ENCODE measurements around the gene TMEM259. TPM values are rescaled to one million over a fixed set of nuclear protein-coding genes. Genes with fewer than 3 reads are reported as not detected.
A peak's percentile ranks its signal among the peaks of the same experiment; 100 is the strongest.

The TMEM259 gene
- total RNA-seq, 1 donor from 2014 or later, result 119 TPM

DNA sequence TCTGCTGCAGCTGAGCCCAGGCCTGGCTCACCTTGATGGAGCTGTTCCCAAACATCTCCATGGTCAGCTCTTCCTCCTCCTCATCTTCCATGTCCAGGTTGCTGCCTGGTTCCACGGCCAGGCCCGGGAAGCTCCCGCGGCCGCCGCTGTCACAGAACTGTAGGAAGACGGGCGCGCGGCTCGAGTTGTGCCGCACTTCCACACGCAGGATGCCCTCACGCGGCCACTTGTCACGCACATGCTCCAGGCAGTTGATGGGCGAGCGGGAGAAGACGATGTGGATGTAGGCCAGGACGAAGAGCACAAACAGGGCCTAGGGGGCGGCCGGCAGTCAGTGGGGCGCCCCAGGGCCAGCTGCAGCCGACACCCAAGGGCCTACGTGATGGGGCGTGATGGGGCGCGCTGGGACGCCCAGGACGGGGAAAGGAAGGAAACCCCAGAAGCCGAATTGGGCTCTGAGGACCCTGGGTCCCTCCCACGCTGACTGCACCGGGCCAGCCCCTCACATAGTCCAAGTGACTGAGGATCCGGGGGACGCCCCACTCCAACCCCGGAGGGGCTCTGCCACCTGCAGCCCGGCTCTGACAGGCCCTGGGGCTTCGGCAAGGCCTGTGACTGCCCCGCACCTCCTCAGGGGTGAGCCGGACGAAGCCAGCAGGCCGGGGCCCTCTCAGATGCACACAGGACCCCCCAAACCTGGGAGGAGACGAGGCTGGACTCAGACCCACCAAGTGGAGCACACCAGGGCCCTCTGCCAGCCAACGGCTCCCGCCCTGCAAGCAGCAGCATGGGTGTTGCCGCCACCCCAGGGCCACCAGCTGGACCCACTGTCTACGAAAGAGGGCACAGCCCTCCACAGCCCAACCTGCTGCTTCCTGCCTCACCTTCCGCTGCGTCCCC lies 6.5 kb downstream of the TMEM259 start:
- intact Hi-C loops (cut with micrococcal nuclease), result no loop called here

DNA sequence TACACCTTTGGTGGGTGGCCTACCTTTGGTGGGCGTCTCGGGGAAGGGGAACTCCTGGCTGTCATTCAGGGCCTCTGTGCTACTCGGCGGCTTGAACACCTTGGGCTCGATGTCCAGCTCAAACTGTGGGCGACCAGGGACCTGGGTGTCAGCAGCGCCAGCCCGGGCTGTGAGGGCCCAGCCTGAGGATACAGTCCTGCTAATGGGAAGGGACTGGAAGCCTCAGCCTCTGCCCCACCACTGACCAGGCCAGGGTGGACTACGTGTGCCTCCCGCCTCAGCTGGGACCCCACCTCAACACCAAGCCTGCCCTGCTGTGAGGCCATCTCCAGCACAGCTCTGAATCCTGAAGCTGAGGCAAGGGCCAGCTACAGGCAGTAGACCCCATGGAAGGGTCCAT lies 7.7 kb downstream of the TMEM259 start:
- no peaks in the 10 kb centered on the region for H3K27me3 ChIP-seq (ENCODE audit: low read depth)
- intact Hi-C loops (cut with micrococcal nuclease), result no loop called here

More for the DNA sequence above, 6.5 kb downstream of the TMEM259 start:
- Histone ChIP-seq H3K27ac (replicated peaks) (no peak overlapping the region), H3K9me3 (replicated peaks) (no peaks in the 10 kb centered on the region), H3K4me3 (no peak overlapping the region), H3K27me3 (ENCODE audit: low read depth) (no peaks in the 10 kb centered on the region), H3K36me3 (peaks cover 50% of the 10 kb centered on the region), H3K4me1 (peaks cover 67% of the 10 kb centered on the region)
- TF ChIP-seq, protein P1, sequence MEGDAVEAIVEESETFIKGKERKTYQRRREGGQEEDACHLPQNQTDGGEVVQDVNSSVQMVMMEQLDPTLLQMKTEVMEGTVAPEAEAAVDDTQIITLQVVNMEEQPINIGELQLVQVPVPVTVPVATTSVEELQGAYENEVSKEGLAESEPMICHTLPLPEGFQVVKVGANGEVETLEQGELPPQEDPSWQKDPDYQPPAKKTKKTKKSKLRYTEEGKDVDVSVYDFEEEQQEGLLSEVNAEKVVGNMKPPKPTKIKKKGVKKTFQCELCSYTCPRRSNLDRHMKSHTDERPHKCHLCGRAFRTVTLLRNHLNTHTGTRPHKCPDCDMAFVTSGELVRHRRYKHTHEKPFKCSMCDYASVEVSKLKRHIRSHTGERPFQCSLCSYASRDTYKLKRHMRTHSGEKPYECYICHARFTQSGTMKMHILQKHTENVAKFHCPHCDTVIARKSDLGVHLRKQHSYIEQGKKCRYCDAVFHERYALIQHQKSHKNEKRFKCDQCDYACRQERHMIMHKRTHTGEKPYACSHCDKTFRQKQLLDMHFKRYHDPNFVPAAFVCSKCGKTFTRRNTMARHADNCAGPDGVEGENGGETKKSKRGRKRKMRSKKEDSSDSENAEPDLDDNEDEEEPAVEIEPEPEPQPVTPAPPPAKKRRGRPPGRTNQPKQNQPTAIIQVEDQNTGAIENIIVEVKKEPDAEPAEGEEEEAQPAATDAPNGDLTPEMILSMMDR (IDR thresholded peaks at IDR 0.05; ENCODE audit: borderline replicate concordance), result no peak
- DNase-seq, result peak; percentile 15

DNA sequence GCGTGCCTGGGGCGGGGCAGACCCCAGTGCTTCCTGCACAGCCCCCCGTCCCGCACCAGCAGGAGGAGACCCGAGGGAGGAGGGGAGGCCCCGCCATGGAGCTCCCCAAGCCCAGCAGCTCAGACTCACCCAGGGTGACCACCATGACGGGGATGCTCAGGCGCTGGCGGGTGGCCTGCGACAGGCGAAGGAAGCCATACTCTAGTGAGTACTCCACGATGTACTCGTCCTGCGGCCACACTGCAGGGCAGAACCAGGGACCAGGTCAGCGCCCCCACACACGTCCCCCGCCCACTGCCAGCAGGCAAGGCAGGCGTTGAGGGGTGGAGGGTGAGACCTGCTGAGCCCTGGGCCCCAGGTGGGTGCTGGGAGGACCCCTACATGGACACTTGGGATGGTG lies 8.6 kb downstream of the TMEM259 start:
- Histone ChIP-seq H3K9me3 (replicated peaks) (no peaks in the 10 kb centered on the region), H3K4me1 (peaks cover 46% of the 10 kb centered on the region), H3K27me3 (ENCODE audit: low read depth) (no peaks in the 10 kb centered on the region), H3K36me3 (peaks cover 56% of the 10 kb centered on the region), H3K4me3 (no peak overlapping the region), H3K27ac (replicated peaks) (no peak overlapping the region)
- peak; percentile 15 for DNase-seq
- TF ChIP-seq, protein P1 (IDR thresholded peaks at IDR 0.05; ENCODE audit: borderline replicate concordance), result no peak
- intact Hi-C loops (cut with micrococcal nuclease), result no loop called here

More for the DNA sequence above, 7.7 kb downstream of the TMEM259 start:
- TF ChIP-seq, protein P1 (IDR thresholded peaks at IDR 0.05; ENCODE audit: borderline replicate concordance), result no peak
- Histone ChIP-seq H3K36me3 (peaks cover 56% of the 10 kb centered on the region), H3K9me3 (replicated peaks) (no peaks in the 10 kb centered on the region), H3K4me3 (no peak overlapping the region), H3K27ac (replicated peaks) (no peak overlapping the region), H3K4me1 (peaks cover 55% of the 10 kb centered on the region)
- DNase-seq, result no peak

DNA sequence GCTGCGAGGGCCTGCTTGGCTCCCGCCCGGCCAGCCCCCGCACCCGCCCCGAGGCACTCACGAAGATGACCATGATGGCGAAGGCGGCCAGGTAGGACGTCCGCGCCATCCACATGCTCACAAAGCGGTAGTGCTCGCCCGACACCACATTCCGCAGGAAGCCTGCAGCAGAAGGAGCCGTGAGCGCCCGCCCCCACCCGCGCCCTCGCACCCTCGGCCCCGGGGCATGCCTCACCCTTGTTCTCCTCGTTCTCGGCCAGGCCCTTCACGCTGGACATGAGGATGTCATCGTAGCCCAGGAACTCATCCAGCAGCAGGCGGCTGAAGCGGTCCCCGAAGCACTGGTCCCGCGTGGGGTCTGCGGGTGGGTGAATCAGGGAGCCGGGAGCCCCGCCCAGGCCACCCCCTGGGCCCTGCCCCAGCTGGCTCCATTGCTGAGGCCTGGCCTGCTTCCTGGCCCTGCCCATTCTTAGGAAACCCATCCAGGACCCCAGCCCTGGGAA lies 9.0 kb downstream of the TMEM259 start:
- no peak overlapping the region for H3K4me3 ChIP-seq
- H3K4me1 ChIP-seq, result peaks cover 41% of the 10 kb centered on the region
- no peak for DNase-seq
- TF ChIP-seq, protein P1 (IDR thresholded peaks at IDR 0.05; ENCODE audit: borderline replicate concordance), result no peak
- no peaks in the 10 kb centered on the region for H3K27me3 ChIP-seq (ENCODE audit: low read depth)
- peaks cover 56% of the 10 kb centered on the region for H3K36me3 ChIP-seq
- no peak overlapping the region for H3K27ac ChIP-seq (replicated peaks)
- intact Hi-C loops (cut with micrococcal nuclease), result no loop called here
- H3K9me3 ChIP-seq (replicated peaks), result no peaks in the 10 kb centered on the region

DNA sequence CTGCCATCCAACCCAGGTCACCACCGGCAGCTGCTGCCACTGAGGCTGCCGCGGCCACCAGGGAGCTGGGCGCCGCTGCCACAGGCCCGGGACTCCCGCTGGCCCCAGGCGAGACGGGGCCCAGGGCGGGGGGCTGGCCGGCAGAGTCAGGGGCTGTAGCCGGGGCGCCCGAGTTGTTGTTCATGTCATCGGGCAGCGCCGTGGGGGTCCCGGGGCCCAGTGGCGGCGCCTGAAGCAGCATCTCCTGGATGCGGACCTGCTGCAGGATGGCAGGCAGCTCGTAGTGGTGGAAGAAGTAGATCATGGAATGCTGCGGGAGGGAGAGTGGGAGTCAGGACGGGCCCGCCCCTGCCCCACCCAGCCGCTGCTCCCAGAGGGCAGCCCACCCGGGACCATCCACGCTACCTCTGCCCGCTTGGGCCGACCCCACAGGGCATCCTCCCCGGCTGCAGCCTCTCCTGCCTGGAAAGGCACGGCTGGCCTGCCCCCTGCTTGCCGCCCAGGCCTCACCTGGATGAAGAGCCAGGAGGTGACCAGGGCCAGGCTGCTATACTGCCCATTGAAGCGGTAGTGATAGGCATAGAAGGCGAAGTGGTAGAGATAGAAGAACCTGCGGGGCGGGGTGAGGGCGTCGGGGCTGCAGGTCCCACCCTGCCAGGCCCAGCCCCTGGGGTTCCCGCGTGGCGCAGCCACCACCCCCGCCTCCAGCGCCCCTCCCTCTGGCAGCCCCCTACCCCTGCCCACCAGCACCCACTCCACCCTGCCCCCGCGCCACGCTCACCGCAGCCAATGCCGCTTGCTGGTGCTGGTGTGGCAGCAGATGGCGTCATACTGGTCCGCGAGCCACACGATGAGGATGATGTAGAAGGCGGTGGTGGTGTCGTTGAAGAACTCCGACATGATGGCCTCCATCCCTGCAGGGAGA lies 10.1 kb downstream of the TMEM259 start:
- peaks cover 31% of the 10 kb centered on the region for H3K4me1 ChIP-seq
- DNase-seq, result no peak
- H3K27ac ChIP-seq (replicated peaks), result no peak overlapping the region
- no peaks in the 10 kb centered on the region for H3K9me3 ChIP-seq (replicated peaks)
- intact Hi-C loops (cut with micrococcal nuclease), result no loop called here
- H3K36me3 ChIP-seq, result peaks cover 56% of the 10 kb centered on the region
- no peak overlapping the region for H3K4me3 ChIP-seq
- H3K27me3 ChIP-seq (ENCODE audit: low read depth), result no peaks in the 10 kb centered on the region
- TF ChIP-seq, protein P1 (IDR thresholded peaks at IDR 0.05; ENCODE audit: borderline replicate concordance), result no peak
